Mononuclear cell (primary cell): ENCODE results near the gene C16orf92. TPM values are rescaled to one million over a fixed set of nuclear protein-coding genes. Genes with fewer than 3 reads are reported as not detected.

Experiments used
- H3K27me3 ChIP-seq: 2 replicates; pipeline ENCODE4 v1.6.0; 2011; ENCODE audit warnings: low read length, control low read depth; ENCODE audit not compliant: insufficient read depth
- H3K4me1 ChIP-seq: 2 replicates; pipeline ENCODE4 v1.5.1; 2011; ENCODE audit warnings: mild to moderate bottlenecking, low read length, control low read depth; ENCODE audit not compliant: insufficient read depth
- H3K4me3 ChIP-seq: 2 replicates; pipeline ENCODE4 v1.5.1; 2011; ENCODE audit warnings: mild to moderate bottlenecking, low read length, moderate library complexity
- H3K9me3 ChIP-seq: 2 replicates; pipeline ENCODE4 v1.5.1; 2011; ENCODE audit warnings: low read depth, mild to moderate bottlenecking, control low read depth, low read length
- total RNA-seq: library from RNA; depleted of rRNA; stranded (reverse); fragments of >200 nt; gene quantifications from one replicate; pipeline ENCODE4 v1.2.3, GENCODE V29; 2012

C16orf92 gene
- total RNA-seq, 1 donor, result not detected

DNA sequence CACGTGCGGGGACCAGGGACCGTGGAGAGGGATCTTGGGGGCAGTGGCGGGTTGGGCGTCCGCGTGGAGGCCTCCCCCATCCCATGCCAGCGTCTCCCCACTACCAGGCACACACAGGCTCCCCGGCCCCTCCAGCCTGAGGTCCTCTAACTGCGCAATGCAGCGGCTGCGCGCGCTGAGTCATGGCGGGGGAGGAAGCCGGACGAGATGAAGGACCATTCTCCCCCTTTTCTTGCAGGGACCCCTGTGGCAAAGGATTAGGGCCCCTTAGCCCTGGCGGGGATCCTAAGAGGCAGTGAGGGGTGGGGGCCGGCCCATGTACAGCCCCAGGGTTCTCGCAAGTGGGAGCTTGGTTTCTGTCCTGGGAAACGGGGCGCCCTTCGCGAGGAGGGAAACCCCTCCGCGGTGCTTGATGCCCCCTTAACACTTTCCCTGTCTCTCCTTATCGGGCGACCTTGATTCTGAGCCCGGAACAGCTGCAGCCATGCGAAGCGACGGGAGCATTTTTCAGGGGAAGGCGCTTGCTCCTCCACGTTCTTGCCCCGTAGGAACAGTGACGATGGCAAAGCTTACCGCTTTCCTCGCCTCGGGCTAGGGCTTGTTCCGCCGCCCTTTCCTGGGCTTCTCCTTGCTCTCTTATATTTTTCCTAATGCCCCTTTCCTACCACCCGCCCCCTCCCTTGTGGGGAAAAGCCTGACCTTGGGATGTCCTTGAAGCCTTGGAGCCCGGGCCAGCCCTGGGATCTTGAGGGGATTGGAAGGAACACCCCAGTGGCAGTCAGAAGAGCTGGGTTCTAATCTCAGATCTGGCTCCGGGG lies 43.2 kb downstream of the C16orf92 start:
- Histone ChIP-seq H3K4me3 (peak overlapping the region; percentile 87), H3K4me1 (peaks cover 52% of the 10 kb centered on the region), H3K9me3 (no peaks in the 10 kb centered on the region), H3K27me3 (no peaks in the 10 kb centered on the region)

DNA sequence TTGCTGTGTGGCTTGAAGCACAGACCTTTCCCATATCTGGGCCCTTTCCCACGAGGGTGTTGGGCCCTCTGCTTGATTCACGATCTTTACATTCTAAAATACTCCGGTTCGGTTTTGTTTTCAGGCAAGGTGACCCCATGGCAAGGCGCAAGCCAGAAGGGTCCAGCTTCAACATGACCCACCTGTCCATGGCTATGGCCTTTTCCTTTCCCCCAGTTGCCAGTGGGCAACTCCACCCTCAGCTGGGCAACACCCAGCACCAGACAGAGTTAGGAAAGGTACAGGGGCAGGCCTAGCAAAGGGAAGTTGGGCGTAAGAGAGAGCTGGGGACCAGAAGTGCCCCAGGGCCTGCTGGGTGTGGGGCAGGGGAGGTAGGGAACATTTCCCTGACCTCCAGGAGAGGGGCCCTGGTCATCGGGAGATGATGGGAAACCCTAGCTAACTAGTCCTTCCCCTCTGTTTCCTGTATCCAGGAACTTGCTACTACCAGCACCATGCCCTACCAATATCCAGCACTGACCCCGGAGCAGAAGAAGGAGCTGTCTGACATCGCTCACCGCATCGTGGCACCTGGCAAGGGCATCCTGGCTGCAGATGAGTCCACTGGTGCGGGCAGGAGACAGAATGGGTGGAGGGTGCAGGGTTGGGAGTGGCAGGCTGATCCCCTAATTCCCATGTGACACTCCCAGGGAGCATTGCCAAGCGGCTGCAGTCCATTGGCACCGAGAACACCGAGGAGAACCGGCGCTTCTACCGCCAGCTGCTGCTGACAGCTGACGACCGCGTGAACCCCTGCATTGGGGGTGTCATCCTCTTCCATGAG lies 44.0 kb downstream of the C16orf92 start:
- H3K27me3 ChIP-seq, result no peaks in the 10 kb centered on the region
- H3K4me3 ChIP-seq, result peak overlapping the region; percentile 87
- H3K9me3 ChIP-seq, result no peaks in the 10 kb centered on the region
- peaks cover 52% of the 10 kb centered on the region for H3K4me1 ChIP-seq

DNA sequence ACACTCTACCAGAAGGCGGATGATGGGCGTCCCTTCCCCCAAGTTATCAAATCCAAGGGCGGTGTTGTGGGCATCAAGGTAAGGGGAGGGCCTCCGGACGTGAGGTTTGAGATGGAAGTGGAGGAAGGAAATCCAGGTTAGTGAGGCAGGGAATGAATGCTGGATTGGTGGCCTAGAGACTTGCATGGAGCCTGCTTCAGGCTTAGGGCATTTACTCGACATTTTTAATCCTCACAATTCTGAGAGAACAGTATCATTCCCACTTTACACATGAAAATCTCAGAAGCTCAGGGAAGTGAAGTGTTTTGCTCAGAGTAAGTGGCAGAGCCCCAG lies 44.6 kb downstream of the C16orf92 start:
- Histone ChIP-seq H3K4me1 (peaks cover 52% of the 10 kb centered on the region), H3K27me3 (no peaks in the 10 kb centered on the region), H3K9me3 (no peaks in the 10 kb centered on the region), H3K4me3 (no peak overlapping the region)

DNA sequence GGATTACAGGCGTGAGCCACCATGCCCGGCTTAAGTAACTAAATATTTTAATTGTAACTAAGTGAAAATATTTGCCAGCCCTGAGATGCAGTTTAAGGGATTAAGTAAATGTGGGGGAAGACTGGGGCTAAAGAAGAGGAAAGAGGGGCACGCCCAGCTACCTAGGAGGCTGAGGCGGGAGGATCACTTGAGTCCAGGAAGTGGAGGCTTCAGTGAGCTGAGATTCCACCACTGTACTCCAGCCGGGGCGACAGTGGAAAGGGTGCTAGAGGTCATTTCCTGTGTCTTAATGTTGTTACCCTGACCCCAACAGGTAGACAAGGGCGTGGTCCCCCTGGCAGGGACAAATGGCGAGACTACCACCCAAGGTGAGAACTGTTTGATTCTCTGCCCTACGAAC lies 45.3 kb downstream of the C16orf92 start:
- Histone ChIP-seq H3K4me1 (peaks cover 47% of the 10 kb centered on the region), H3K27me3 (no peaks in the 10 kb centered on the region), H3K9me3 (no peaks in the 10 kb centered on the region), H3K4me3 (no peak overlapping the region)

DNA sequence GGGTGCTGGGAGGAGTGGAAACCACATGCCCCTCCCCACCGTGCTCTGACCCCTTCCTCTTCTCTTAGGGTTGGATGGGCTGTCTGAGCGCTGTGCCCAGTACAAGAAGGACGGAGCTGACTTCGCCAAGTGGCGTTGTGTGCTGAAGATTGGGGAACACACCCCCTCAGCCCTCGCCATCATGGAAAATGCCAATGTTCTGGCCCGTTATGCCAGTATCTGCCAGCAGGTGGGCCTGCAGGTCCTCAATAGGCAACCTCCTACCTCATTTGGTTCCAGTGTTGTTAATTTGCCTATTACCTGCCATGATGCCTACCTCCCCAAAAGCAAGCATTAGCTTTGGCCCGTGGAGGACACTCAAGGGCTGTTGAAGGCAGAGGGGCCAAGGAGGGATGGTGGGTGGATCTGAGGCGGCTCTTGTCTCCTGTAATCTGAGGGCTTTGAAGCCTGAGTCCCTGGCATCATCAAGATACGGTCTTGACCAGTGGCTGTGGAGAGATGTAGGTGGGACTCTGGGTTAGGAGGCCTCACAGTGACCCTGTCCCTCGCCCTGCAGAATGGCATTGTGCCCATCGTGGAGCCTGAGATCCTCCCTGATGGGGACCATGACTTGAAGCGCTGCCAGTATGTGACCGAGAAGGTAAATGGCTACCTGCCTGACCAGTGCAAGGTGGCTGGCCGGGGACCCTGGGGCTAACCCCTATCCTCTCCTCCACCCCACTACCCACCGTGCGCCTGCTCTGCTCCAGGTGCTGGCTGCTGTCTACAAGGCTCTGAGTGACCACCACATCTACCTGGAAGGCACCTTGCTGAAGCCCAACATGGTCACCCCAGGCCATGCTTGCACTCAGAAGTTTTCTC lies 46.0 kb downstream of the C16orf92 start:
- H3K9me3 ChIP-seq, result no peaks in the 10 kb centered on the region
- H3K4me3 ChIP-seq, result no peak overlapping the region
- peaks cover 41% of the 10 kb centered on the region for H3K4me1 ChIP-seq
- H3K27me3 ChIP-seq, result no peaks in the 10 kb centered on the region

DNA sequence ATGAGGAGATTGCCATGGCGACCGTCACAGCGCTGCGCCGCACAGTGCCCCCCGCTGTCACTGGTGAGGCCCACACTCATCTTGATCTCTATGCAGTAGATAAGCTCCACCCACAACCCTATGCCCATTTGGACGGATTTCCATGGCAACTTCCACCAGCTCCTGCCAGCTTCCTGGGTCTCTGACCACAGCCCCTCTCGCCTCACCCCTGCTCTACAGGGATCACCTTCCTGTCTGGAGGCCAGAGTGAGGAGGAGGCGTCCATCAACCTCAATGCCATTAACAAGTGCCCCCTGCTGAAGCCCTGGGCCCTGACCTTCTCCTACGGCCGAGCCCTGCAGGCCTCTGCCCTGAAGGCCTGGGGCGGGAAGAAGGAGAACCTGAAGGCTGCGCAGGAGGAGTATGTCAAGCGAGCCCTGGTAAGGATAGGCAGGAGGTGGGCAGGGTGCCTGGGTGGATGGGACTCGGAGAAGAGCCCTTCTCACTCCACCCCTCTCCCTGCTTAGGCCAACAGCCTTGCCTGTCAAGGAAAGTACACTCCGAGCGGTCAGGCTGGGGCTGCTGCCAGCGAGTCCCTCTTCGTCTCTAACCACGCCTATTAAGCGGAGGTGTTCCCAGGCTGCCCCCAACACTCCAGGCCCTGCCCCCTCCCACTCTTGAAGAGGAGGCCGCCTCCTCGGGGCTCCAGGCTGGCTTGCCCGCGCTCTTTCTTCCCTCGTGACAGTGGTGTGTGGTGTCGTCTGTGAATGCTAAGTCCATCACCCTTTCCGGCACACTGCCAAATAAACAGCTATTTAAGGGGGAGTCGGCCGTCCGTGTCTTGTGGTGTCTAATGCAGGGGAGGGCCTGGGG lies 46.8 kb downstream of the C16orf92 start:
- H3K4me1 ChIP-seq, result peaks cover 42% of the 10 kb centered on the region
- H3K9me3 ChIP-seq, result no peaks in the 10 kb centered on the region
- H3K4me3 ChIP-seq, result no peak overlapping the region
- no peaks in the 10 kb centered on the region for H3K27me3 ChIP-seq

DNA sequence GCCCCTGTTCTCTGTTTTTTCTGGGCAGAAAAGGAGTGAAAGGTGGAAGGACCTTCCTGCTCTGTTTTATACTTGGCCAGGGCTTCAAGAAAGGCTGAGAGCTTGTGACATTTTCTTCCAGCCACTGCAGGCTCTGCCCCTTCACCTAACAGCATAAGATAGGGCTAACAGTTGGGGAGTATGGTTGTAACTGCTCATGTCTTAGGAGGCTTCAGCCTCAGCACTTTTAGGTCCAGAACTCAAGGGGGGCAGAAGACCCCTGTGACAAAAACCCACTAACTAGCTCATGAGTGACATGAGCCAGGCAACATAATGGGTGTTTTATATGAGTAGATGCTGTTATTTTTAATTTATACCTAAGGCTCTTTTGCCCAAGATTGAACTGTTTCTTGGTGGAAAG lies 47.5 kb downstream of the C16orf92 start:
- Histone ChIP-seq H3K4me3 (no peak overlapping the region), H3K9me3 (no peaks in the 10 kb centered on the region), H3K4me1 (peaks cover 48% of the 10 kb centered on the region), H3K27me3 (no peaks in the 10 kb centered on the region)

Other genes starting within 250 kb of the C16orf92 start
- not detected for gene ZG16, start 244.9 kb upstream of the C16orf92 start, total RNA-seq
- 78.5 TPM for gene KIF22, start 232.4 kb upstream of the C16orf92 start, total RNA-seq
- gene MAZ, start 216.7 kb upstream of the C16orf92 start, total RNA-seq, result 132 TPM
- gene PRRT2, start 211.0 kb upstream of the C16orf92 start, total RNA-seq, result 0.52 TPM
- 14.4 TPM for gene PAGR1, start 207.0 kb upstream of the C16orf92 start, total RNA-seq
- gene MVP, start 202.7 kb upstream of the C16orf92 start, total RNA-seq, result 75.6 TPM
- gene CDIPT, start 160.0 kb upstream of the C16orf92 start, total RNA-seq, result 22.1 TPM
- under 0.01 TPM for gene SEZ6L2, start 123.6 kb upstream of the C16orf92 start, total RNA-seq
- not detected for gene ASPHD1, start 122.7 kb upstream of the C16orf92 start, total RNA-seq
- 21.5 TPM for gene KCTD13, start 97.0 kb upstream of the C16orf92 start, total RNA-seq
- gene TMEM219, start 61.1 kb upstream of the C16orf92 start, total RNA-seq, result 61.1 TPM
- 10.5 TPM for gene TAOK2, start 49.3 kb upstream of the C16orf92 start, total RNA-seq
- 3.9 TPM for gene HIRIP3, start 27.6 kb upstream of the C16orf92 start, total RNA-seq
- gene INO80E, start 27.0 kb upstream of the C16orf92 start, total RNA-seq, result 32.0 TPM
- gene DOC2A, start 12.2 kb upstream of the C16orf92 start, total RNA-seq, result not detected
- gene TLCD3B, start 8.1 kb downstream of the C16orf92 start, total RNA-seq, result not detected
- gene ALDOA, start 42.6 kb downstream of the C16orf92 start, total RNA-seq, result 343 TPM
- 79.7 TPM for gene PPP4C, start 52.8 kb downstream of the C16orf92 start, total RNA-seq
- 0.10 TPM for gene TBX6, start 68.7 kb downstream of the C16orf92 start, total RNA-seq
- 66.0 TPM for gene YPEL3, start 73.0 kb downstream of the C16orf92 start, total RNA-seq
- gene GDPD3, start 90.3 kb downstream of the C16orf92 start, total RNA-seq, result 0.31 TPM
- 26.1 TPM for gene MAPK3, start 100.0 kb downstream of the C16orf92 start, total RNA-seq
- 361 TPM for gene CORO1A, start 160.4 kb downstream of the C16orf92 start, total RNA-seq
- gene BOLA2B, start 170.5 kb downstream of the C16orf92 start, total RNA-seq, result 35.4 TPM
- gene SLX1A, start 170.7 kb downstream of the C16orf92 start, total RNA-seq, result 22.5 TPM
- gene SULT1A3, start 176.1 kb downstream of the C16orf92 start, total RNA-seq, result 3.8 TPM
- 12.1 TPM for gene NPIPB13, start 225.3 kb downstream of the C16orf92 start, total RNA-seq